Activated CD8-positive, alpha-beta memory T cell treated with anti-CD3 and anti-CD28 coated beads for 1 hour (primary cell): ENCODE data around the gene ATG7.
"Not testable (repeated sequence)": the region's sequence is repeated elsewhere in the genome, so short reads cannot be mapped to it uniquely, and the experiment has no call there.

ENCODE experiments used
- DNase-seq, 2 donors: peaks; one replicate each; pipeline ENCODE4 v3.0.0-alpha.2; 2020; ENCODE audit warnings: low read depth in 1 of 2; ENCODE audit errors: extremely low read depth in 1 of 2

ATG7 gene

DNA sequence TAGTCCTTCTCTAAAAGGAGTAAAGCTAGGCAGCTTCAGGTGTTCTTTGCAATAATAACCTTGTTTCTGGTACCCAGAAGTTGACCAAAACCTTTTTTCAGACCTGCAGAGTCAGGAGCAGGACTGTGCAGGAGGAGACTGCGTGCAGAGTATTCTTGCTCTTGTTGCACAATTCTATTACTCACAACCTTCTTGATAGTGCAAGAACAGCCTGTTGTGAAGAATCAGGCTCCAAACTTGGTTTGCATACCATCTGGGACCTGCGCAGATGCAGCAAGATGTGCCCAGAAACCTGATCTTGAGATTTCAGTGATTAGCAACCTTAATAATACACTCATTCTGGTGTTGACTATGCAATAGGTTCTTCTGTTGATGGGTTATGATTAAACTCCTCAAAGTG is 111.9 kb downstream of the ATG7 start:
- no peak for DNase-seq

DNA sequence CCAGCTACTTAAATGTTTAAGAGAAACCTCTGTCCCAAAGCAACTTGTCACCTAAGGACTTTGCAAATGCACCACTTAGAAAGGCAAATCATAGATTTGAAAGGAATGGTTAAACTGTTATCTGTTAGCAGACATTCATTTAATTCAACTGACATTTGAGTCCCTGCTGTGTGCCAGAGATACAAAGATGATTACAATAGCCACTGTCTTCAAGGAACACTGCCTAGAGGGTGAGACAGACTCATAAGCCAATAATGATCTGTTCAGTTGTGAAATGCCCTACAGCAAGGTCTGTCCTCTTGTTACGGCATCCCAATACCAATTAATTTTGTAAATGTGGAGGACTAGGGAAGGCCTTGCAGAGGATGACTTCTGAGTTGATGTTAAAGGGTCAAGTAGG is 113.1 kb downstream of the ATG7 start:
- no peak for DNase-seq

DNA sequence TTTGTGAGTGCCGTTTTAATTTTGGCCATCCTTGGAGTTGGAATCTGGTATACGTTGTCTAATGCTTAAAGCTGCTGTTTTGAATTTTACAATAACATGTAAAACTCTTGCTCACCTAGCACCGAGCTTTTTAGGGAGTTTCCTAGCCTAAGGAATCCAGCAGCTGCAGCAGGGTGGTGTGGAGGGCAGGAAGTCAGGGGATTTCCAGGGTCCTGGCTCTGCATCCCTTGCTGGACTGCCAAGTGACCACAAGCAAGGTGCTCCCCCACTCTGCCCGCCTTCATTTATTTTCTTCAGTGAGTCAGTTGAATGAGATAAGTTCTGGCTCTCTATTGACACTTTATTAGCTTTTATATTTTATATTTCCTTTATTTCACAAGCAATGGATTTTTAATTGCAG is 113.7 kb downstream of the ATG7 start:
- no peak for DNase-seq

DNA sequence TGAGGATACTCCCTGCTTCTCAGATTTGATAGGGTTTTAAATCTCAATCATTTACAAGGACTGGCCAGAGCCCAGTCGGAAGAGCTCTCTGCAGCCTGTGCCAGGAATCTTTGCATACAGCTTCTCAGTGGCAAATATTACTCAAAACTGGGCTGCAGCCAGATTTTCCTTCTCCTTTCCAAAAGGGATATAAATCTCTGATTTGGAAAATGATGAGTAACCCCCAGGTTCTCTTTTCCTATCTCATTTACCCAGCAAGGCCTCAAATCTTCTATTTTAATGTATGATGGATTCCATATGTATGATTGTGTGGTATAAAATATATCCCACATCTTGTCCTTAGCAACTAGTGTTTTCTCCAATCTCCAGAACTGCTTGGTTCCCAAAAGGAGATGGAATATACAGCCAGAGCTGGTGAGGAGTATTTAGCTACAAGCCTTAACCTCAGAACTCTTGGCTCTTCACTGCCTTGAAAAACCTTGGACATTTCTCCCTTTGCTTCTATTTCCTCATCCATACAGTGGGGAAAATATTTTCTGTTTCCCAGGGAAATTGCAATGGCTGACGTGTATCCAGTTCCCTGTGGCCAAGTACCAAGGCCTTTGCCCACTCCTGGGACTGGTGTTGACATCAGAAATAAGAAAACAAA is 114.4 kb downstream of the ATG7 start:
- no peak for DNase-seq

DNA sequence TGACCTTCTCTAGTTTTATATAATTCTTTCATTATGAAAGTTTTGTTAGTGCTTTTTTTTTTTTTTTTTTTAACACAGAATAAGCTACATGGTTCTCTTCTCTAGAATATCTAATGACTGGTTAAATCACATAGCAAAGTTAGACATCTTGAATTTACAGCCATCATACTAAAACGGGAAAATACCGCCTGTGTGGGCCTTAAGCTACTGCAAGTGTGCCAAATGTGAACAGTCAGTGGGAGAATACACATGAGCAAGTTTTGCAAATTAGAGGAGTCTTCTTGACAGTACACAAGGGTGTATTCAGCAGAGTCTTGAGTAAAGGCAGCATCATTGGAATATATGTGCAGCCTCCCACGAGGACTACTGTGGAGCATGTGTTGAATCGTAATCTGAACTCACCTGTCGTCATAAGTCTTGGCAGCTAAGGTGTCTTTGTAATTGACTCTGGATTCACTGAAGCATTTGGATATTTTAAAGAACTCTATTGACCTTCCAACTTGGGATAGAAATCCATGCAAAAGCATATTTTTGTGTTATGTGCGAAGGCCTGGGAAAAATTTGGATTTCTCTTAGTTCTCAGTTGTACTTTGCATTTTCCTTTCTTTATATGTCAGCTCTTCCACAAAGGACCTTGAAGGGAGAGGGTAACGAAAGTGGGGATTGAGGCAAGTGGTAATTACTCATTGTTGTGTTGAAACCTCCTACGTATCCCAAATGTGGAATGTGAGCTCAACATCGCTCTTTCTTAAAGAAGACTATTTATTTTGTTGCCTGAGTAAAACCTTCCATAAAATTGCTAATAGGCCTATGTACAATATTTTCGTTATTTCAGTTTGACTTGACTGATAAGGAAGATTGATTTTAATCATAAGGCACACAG is 117.4 kb downstream of the ATG7 start:
- DNase-seq: no peak

DNA sequence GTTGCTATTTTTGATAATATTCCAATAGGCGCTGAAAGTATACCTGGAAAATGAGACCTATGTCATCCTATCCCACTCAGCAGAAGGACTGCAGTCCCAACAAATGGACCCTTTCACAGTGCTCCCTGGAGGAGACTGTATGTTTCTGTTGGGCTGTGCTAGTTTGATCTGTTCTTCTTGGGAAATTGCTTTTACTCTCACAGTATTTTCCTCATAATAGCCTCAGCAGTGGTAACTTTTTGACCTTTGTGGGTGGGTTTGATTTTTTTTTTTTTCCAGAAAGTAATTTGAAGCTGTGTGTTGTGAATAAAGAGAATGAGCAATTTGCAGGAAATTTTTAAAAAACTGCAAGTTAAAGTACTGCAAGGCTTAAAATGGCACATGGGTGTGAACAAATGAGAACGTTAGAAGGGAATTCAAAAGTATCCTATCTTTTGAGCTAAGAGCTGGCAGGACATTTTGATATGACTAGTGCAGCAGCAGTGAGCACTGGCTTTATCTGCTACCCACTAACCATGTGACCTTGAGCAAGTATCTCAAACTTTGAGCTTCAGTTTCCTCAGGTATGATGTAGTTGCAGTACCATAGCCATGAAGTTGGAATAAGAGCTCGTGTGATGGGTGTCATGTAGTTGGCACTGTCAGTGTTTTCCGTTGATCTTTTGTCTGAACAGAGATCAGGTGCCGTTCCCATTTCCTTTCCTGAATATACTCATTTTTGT is 118.4 kb downstream of the ATG7 start:
- no peak for DNase-seq

DNA sequence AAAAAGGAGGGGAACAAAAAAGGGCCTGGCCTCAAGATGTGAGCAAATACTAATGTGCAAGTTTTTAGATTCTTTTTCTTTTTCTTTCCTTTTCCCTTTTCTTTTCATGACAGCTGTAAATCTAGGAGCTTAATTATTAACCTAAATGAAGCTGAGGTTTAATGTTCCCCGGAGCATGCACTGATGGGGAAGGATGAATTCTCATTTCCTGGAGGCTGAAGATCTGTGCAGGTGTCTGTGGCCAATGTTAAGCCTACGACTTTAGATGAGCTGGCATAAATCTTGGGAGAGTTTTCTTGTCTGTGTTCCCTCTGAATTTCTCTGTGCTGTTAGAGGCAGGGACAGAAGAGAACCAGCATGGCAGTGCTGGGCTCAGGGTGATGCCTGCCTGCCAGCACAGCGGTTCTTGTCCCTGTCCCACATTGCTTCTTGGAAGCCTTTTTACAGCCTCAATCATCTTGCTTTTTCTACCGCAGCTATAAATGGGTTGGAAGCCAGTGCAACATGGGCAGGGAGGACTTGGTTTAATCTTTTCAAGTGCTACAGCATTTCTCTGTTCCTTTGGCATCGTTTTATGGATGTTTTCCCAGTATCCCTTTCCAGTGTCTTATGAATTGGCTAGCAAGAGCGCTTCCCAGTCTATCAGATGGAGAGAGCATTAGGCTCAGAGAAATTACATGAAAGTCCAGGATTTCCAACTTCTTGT is 119.1 kb downstream of the ATG7 start:
- no peak for DNase-seq

DNA sequence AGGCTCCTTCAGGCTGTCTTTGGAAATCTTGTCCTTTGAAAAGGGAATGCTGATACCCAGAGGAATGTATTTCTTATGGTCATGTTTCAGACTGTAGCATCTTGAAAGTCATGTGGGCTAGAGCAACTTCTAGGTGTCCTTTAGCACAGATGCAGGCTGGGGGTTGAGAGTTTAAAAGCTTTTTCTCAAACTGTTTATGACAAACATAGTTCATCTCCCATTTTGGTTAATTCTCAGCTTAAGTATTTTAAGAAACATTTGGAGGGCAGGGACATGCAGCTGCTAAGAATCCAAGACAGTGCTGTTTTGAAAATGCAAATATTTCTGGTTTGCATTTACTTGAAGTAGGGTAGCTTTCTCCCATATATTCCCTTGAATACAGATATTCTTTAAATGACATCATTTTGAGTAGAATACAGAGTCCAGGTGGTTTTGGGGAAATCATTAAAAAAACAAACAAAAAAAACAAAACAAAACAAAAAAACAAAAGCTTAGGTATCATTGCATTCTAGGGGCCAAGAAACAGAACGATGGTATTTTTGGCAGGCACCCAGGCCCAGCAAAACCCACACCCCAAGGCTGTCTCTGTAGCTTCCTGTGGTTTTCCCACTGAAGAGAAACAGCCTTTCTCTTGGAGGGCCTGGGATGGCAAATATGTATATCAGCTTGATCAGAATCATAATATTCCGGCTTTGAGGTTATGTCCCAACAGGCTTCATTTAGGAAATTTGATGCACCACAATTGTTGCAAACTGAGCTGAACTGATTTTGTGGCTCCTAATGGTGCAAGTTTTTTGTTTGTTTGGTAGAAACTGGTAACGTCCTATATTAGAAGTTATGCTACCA is 120.0 kb downstream of the ATG7 start:
- DNase-seq: no peak

DNA sequence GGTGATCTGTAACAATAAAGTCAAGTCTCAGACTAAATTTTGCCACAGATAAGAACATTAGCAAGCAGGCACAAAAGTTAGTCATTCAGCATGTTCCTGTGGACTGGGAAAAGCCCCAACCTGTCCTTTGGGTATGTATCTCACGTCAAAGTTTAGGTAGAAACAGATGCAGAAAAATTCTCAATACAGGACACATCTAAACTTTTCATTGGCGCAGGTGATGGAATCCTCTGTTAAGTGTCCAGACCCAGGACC is 120.6 kb downstream of the ATG7 start:
- DNase-seq: no peak

DNA sequence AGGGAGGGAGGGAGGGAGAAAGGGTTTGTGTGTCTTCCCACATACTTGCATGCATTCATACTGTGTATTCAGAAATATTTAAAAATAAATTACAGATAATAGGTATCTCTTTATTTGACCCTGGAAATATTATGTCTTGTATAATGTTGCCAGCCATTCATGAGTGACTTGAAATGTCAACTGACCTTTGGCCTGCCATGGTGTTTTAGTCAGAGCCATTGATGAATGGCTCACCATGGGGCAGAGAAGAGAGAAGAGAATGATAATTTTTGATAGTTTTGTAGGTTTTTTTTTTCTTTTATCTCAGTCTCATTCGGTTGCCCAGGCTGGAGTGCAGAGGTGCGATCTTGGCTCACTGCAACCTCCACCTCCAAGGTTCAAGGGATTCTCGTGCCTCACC is 121.2 kb downstream of the ATG7 start:
- no peak for DNase-seq

DNA sequence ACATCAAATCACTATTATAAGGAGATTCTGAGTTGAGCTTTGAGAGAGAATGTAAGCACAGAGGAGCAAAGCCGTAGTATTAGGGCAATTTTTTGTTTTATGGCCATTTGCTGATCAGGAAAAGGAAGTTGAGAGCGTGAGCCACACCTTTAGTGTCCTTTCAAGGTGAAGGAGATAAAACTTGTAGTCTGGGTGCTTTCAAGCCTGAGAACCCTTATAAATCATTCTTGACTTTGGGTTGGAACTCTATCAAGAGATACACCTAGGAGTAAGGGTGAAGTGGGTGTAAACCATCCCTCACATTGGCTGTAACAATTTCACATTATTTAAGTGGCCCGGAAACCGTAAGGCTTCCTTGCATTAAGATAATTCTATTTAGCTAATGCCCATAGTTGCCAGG is 122.2 kb downstream of the ATG7 start:
- DNase-seq: no peak

DNA sequence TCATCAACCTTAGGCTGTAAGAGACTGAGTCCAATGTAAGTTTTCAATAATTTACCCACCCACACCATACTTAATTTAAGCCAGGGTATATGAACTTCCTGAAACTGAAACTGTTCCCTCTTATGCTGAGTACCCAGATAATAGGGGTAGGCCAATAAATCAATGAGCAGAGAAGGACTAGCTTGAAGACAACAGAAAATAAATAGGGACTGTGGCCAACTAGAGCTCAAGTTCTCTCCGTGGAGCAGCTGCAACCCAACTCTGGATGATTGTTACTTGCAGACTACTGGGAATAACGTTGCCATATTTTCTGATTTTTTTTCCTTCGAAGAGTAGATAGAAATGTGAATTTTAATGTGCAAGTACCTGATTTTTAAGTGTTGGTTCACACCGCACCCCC is 128.0 kb downstream of the ATG7 start:
- no peak for DNase-seq

DNA sequence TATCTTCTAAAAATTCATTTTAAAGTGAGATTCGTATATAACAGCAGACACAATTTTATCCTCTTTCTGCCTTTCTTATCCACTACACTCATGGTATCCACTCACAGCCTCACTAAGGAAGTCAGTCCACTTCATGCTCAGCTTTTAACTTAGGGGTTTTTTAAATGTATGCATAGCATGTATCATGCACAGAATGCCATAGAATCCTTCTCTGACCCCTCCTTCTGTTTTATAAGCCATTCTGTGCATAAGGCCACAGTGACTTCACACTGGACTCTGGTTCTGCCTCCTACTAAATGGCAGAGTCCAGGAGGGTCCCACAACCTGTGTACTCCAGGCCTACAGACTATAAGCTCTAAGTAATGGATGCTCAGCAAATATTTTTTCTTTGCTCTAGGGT is 129.2 kb downstream of the ATG7 start:
- no peak for DNase-seq

DNA sequence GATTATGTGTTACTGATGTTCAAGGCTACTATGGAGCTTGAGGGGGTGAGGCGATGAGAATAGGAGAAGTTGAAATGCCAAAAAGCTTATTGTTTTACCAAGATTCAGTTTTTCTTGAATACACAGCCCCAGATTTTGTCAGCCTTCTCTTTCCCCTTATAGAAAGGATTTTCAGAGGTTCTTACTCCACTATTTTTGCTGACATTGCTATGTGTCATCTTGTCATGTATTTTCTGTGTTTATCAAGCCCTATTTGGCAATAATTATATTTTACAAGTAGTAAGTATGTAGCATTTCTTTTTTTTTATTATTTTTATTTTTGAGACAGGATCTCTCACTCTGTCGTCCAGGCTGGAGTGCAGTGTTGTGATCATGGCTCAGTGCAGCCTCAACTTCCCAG is 133.1 kb downstream of the ATG7 start:
- DNase-seq: no peak

DNA sequence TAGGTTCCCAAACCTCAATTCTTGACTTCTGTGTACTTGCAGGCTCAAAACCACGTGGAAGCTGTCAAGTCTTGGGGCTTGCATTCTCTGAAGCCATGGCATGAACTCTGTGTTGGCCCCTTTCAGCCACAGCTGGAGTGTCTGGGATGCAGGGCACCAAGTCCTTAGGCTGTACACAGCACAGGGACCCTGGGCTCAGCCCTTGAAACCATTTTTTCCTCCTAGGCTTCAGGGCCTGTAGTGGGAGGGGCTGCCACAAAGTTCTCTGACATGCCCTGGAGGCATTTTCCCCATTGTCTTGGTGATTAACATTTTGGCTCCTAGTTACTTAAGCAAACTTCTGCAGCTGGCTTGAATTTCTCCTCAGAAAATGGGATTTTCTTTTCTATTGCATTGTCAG is 135.4 kb downstream of the ATG7 start:
- no peak for DNase-seq

DNA sequence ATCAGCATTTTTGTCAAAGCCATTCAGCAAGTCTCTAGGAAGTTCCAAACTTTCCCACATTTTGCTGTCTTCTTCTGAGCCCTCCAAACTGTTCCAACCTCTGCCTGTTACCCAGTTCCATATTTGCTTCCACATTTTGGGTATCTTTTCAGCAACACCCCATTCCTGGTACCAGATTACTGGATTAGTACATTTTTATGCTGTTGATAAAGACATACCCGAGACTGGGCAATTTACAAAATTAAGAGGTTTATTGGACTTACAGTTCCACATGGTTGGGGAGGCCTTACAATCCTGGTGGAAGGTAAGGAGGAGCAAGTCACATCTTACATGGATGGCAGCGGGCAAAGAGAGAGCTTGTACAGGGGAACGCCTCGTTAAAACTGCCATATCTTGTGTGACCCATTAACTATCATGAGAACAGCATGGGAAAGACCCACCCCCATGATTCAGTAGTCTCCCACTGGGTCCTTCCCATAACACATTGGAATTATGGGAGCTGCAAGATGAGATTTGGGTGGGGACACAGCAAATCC is 136.2 kb downstream of the ATG7 start:
- not testable (repeated sequence) for DNase-seq

DNA sequence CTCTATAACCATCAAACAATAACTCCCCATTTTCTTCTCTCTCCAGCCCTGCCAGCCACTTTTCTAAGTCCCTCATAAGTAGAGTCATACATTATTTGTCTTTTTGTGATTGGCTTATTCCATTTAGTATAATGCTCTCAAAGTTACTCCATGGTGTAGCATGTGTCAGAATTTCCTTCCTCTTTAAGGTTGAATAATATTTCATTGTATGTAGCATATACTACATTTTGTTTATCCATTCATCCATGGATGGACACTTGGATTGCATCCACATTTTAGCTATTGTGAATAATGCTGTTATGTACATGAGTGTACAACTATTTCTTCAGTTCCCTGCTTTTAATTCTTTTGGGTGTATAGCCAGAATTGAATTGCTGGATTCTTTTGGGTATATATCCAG is 138.4 kb downstream of the ATG7 start:
- DNase-seq: no peak

DNA sequence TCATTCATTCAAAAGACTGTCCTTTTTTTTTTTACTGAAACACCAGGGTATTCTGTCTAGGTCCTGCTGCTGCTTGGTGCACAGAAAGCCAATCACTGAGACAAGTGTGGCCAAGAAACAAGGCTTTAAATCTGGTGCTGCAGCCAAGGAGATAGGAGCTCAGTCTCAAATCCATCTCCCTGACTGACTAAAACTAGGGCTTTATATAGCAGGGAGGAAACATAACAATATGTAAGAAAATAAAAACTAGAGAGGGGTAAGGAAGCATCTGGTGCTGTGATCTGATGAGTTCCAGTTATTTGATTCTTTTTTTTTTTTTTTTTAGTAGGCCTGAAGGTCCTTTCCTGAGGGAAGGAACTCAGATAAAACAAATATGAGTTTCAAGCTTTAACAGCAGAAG is 139.8 kb downstream of the ATG7 start:
- DNase-seq: no peak

DNA sequence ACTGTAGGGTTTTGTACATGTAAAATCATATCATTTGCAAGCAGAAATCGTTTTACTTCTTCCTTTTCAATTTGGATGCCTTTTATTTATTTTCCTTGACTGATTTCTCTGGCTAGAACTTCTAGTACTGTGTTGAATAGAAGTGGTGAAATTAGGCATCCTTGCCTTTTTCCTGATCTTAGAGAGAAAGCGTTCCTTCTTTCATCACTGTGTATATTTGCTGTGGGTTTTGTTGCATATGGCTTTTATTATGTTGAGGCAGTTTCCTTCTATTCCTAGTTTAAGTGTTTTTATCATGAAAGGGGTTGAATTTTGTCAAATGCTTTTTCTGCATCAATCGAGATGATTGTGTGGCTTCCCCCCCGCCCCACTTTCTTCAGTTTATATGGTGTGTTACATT is 140.9 kb downstream of the ATG7 start:
- no peak for DNase-seq

DNA sequence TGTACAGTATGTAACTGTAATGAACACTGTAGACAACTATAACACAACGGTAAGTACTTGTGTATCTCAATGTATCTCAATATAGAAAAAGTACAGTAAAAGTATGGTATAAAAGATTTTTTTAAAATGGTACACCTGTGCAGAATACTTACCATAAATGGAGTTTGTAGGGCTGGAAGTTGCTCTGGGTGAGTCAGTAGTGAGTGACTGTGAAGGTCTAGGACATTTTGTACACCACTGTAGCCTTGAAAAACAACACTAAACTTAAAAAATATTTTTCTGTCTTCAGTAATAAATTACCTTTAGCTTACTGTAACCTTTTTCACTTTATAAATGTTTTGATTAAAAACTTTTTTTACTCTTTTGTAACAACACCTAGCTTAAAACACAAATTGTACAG is 142.9 kb downstream of the ATG7 start:
- DNase-seq: no peak
